Erythroblast (primary cell): ENCODE measurements around the gene ELK3.

Experiments used
- GATA1 ChIP-seq: IDR thresholded peaks from 2 replicates; pipeline ENCODE4 v1.6.1; 2011; ENCODE audit warnings: low read depth, mild to moderate bottlenecking, control low read depth, low read length, moderate library complexity
- POLR2A ChIP-seq: IDR thresholded peaks from 2 replicates; pipeline ENCODE4 v1.6.1; 2011; ENCODE audit warnings: mild to moderate bottlenecking, low read length

DNA sequence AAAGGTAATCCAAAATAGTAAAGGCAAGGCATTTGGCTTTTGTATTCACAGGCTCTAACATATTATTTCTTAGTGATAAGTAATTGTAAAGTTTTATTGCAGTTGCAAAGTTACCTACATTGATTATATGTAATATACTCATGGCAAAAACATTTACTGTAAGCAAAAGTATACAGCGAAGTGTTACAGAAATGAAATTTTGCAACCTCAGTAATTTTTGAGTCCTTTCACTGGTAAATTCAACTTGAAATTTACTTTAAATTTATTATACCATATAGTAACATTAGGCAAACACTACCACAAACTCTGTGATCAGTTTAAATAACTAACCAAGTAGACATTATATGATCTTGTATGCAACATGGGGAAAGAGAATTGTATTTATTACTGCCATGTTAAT, 117.0 kb downstream of the ELK3 start:
- TF ChIP-seq POLR2A = no peak
- no peak for TF ChIP-seq GATA1
